Testis (tissue), 3 donors: ENCODE data around the gene RIN1. TPM values are rescaled to one million over a fixed set of nuclear protein-coding genes. Genes with fewer than 3 reads are reported as not detected.

Source experiments
- DNase-seq: peaks from one replicate; pipeline ENCODE4 v3.0.0-alpha.2; 2019
- H3K27ac ChIP-seq, 2 donors: fragments of 200-600 bp; sonication (generic); one replicate each; pipeline ENCODE4 v1.5.1; 2019
- H3K27me3 ChIP-seq: fragments of 200-600 bp; sonication (generic); one replicate; pipeline ENCODE4 v1.5.1; 2019
- H3K36me3 ChIP-seq: fragments of 200-600 bp; sonication (generic); one replicate; pipeline ENCODE4 v1.5.1; 2017; ENCODE audit warnings: low read depth; ENCODE audit errors: missing control alignments
- H3K4me1 ChIP-seq: fragments of 200-600 bp; sonication (generic); one replicate; pipeline ENCODE4 v1.5.1; 2019
- H3K4me3 ChIP-seq, 2 donors: fragments of 200-600 bp; sonication (generic); one replicate each; pipeline ENCODE4 v1.5.1; 2017 to 2019
- H3K9me3 ChIP-seq: fragments of 200-600 bp; sonication (generic); one replicate; pipeline ENCODE4 v1.5.1; 2017
- CTCF ChIP-seq, 3 experiments: fragments of 450-650 bp in 2 of 3; fragments of 200-600 bp in 1 of 3; sonication (generic) in 1 of 3; IDR thresholded peaks; one replicate each; pipeline ENCODE4 v1.5.1; 2016 to 2019; ENCODE audit warnings: antibody characterized with exemption in 3 of 3, mild to moderate bottlenecking in 2 of 3, moderate library complexity in 1 of 3
- POLR2A ChIP-seq: fragments of 450-650 bp; IDR thresholded peaks from one replicate; pipeline ENCODE4 v1.6.1; 2017; ENCODE audit warnings: antibody characterized with exemption, mild to moderate bottlenecking, moderate library complexity
- WGBS, 2 donors: methylation state at CpG; one replicate each; pipeline ENCODE4 v1.1.5; 2018; 5-methylcytosine and 5-hydroxymethylcytosine counted together
- intact Hi-C: fragments of 100-400 bp; cut with DNase I; formaldehyde crosslinking; loops from one replicate; pipeline ENCODE4 v1.15.1; 2023; ENCODE audit warnings: low total_unique reads
- polyA plus RNA-seq: library from polyadenylated mRNA; stranded (reverse); fragments of 350-450 nt; fragmentation: Illumina TruSeq; extraction: RNeasy Lipid Tissue Mini Kit (QIAGEN cat#74804); gene quantifications from one replicate; pipeline ENCODE4 v1.2.3, GENCODE V29; 2014; ENCODE audit warnings: low read depth, low replicate concordance; ENCODE audit not compliant: insufficient read depth
- total RNA-seq, 2 donors: library from RNA; depleted of rRNA; stranded (reverse); fragments of >200 nt; gene quantifications; one replicate each; pipeline ENCODE4 v1.2.3, GENCODE V29; 2016

Gene RIN1
- total and polyA plus RNA-seq, 3 donors from 2014 or later, result 4.7 to 8.5 (median 8.2) TPM

DNA sequence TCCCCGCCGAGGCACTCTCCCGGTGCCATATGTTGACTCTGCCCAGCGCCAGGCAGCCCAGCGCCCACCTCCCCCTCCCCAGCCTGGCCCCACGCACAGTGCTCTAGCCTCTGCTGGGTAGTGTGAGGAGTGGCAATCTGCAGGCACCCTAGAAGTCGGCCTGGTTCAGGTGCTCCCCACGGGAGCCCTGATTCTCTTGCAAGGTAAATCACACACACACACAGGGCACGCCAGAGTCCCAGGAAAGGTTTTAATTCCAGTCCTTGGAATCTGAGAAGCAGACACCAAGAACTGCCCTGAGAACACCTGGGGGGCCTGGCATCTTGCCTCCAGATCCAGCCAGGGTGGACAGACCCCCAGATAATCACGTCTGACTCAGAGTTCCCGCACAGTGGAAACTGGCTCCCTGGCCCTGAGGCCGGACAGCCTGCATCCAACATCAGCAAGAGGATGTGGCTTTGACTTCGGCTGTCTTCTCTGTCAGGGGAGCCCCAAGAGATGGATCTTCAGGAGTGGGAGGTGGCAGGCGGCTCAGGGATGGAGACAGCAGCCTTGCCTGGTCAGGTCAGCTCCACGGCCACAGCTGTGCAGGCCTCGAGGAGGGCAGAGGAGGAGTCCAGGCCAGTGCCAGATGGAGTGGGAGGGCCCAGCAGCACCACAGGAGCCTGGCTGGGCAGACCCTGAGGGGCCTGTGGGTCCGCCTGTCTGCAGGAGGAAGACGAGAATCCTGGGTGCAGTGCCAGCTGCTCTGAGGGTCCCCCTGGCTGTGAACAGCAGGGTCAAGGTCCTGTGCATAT lies 1.1 kb upstream of the RIN1 start:
- intact Hi-C loops, result no loop called here

GRCh38 chr11:66335531-66336233 lies 552 bp downstream of the RIN1 start:
- Histone ChIP-seq H3K9me3 (no peaks in the 10 kb centered on the region), H3K36me3 (no peaks in the 10 kb centered on the region), H3K27me3 (no peaks in the 10 kb centered on the region), H3K4me3 (peak overlapping the region; percentile 21 to 39), H3K27ac (no peak overlapping the region), H3K4me1 (peaks cover 14% of the 10 kb centered on the region)
- DNase-seq, result no peak
- 26 to 32% methylated on average over 6 to 35 of the region's 35 CpGs for WGBS, 2 donors
- TF ChIP-seq CTCF (IDR thresholded peaks at IDR 0.05) (no peak), POLR2A (no peak)
- intact Hi-C loops, result no loop called here

More for the DNA sequence above, 1.1 kb upstream of the RIN1 start:
- H3K9me3 ChIP-seq, result no peaks in the 10 kb centered on the region
- H3K4me1 ChIP-seq, result peaks cover 14% of the 10 kb centered on the region
- WGBS, 2 donors, result 50 to 61% methylated on average over 13 to 18 of the region's 18 CpGs
- no peaks in the 10 kb centered on the region for H3K36me3 ChIP-seq
- H3K27ac ChIP-seq, result no peak overlapping the region
- DNase-seq, result no peak
- H3K27me3 ChIP-seq, result no peaks in the 10 kb centered on the region
- H3K4me3 ChIP-seq, result no peak overlapping the region
- TF ChIP-seq POLR2A, result no peak
- TF ChIP-seq CTCF (IDR thresholded peaks at IDR 0.05), result no peak

- Histone ChIP-seq H3K27me3 (no peaks in the 10 kb centered on the region), H3K36me3 (no peaks in the 10 kb centered on the region), H3K27ac (no peak overlapping the region), H3K4me3 (no peak overlapping the region), H3K4me1 (peaks cover 14% of the 10 kb centered on the region), H3K9me3 (no peaks in the 10 kb centered on the region)
- WGBS, 2 donors, result 71 to 79% methylated on average over 13 to 27 of the region's 42 CpGs
- DNase-seq, result no peak
- intact Hi-C loops, result no loop called here
- TF ChIP-seq CTCF (IDR thresholded peaks at IDR 0.05), result no peak
- TF ChIP-seq POLR2A, result no peak
Observed at GRCh38 chr11:66334605-66335442, 1.4 kb downstream of the RIN1 start.

- Histone ChIP-seq H3K4me1 (peaks cover 14% of the 10 kb centered on the region), H3K4me3 (no peak overlapping the region), H3K36me3 (no peaks in the 10 kb centered on the region), H3K27me3 (no peaks in the 10 kb centered on the region), H3K27ac (no peak overlapping the region), H3K9me3 (no peaks in the 10 kb centered on the region)
- intact Hi-C loops, result no loop called here
- no peak for TF ChIP-seq POLR2A
- no peak for TF ChIP-seq CTCF (IDR thresholded peaks at IDR 0.05)
- no peak for DNase-seq
- WGBS, 2 donors, result 91% methylated on average over 14 to 29 of the region's 29 CpGs
Observed at GRCh38 chr11:66333896-66334604, 2.2 kb downstream of the RIN1 start.
